ENCODE measurements around the gene ABCD1.

Gene ABCD1

GRCh38 chrX:153776611-153777045, 52.0 kb downstream of the ABCD1 start:
- H2AK5ac ChIP-seq (ENCODE audit: low read length), result no peak overlapping the region
- H4K8ac ChIP-seq (ENCODE audit: low read depth, low read length), result no peak overlapping the region
- H2BK5ac ChIP-seq (ENCODE audit: low read depth, low read length, poor library complexity), result no peak overlapping the region
- no peaks in the 10 kb centered on the region for H3K79me1 ChIP-seq (ENCODE audit: low read length)
- H3K79me2 ChIP-seq (ENCODE audit: control insufficient read depth, insufficient read depth, low read length, poor library complexity), result no peaks in the 10 kb centered on the region
- H2AFZ ChIP-seq (ENCODE audit: insufficient read depth, low read length, poor library complexity), result no peak overlapping the region
- H3K23ac ChIP-seq (ENCODE audit: low read length), result no peak overlapping the region
- no peaks in the 10 kb centered on the region for H3K4me1 ChIP-seq (ENCODE audit: control insufficient read depth in 1 of 2, insufficient read depth in 2 of 2, low read length in 2 of 2)
- no peak overlapping the region for H2BK12ac ChIP-seq (ENCODE audit: low read length)
- H3K27me3 ChIP-seq (ENCODE audit: insufficient read depth, low read length), result no peaks in the 10 kb centered on the region
- no peak overlapping the region for H3K4ac ChIP-seq (ENCODE audit: low read depth, low read length)
- no peak overlapping the region for H3K4me3 ChIP-seq (ENCODE audit: low read depth, low read length)
- H3K14ac ChIP-seq (ENCODE audit: low read length), result no peak overlapping the region
- no peak overlapping the region for H4K12ac ChIP-seq (ENCODE audit: low read depth, low read length)
- no peaks in the 10 kb centered on the region for H3K36me3 ChIP-seq (ENCODE audit: control insufficient read depth in 1 of 2, insufficient read depth in 2 of 2, low read length in 2 of 2)
- peaks cover 3% of the 10 kb centered on the region for H3K9me3 ChIP-seq (ENCODE audit: insufficient read depth, low read depth, low read length)
- no CpG with 5 or more reads among the region's 22 CpGs for WGBS (ENCODE audit: extremely low coverage, insufficient coverage, insufficient read length)
- no peak overlapping the region for H3K18ac ChIP-seq (ENCODE audit: low read length)
- H3K27ac ChIP-seq (ENCODE audit: low read depth, low read length), result no peak overlapping the region
- no peak overlapping the region for H4K91ac ChIP-seq (ENCODE audit: low read depth, low read length)
- no peak overlapping the region for H3K9ac ChIP-seq (ENCODE audit: low read length)
- H3K4me2 ChIP-seq (ENCODE audit: low read length), result no peak overlapping the region
- no peak overlapping the region for H2BK120ac ChIP-seq (ENCODE audit: insufficient read depth, low read length, poor library complexity)
- no peak for DNase-seq

- no peak overlapping the region for H3K27ac ChIP-seq (ENCODE audit: low read depth, low read length)
- H4K12ac ChIP-seq (ENCODE audit: low read depth, low read length), result no peak overlapping the region
- no peak overlapping the region for H3K9ac ChIP-seq (ENCODE audit: low read length)
- no peak overlapping the region for H3K14ac ChIP-seq (ENCODE audit: low read length)
- no peaks in the 10 kb centered on the region for H3K36me3 ChIP-seq (ENCODE audit: control insufficient read depth in 1 of 2, insufficient read depth in 2 of 2, low read length in 2 of 2)
- no peak overlapping the region for H2BK5ac ChIP-seq (ENCODE audit: low read depth, low read length, poor library complexity)
- H3K79me1 ChIP-seq (ENCODE audit: low read length), result no peaks in the 10 kb centered on the region
- H3K4me2 ChIP-seq (ENCODE audit: low read length), result no peak overlapping the region
- no CpG with 5 or more reads among the region's 34 CpGs for WGBS (ENCODE audit: extremely low coverage, insufficient coverage, insufficient read length)
- no peaks in the 10 kb centered on the region for H3K4me1 ChIP-seq (ENCODE audit: control insufficient read depth in 1 of 2, insufficient read depth in 2 of 2, low read length in 2 of 2)
- no peak overlapping the region for H3K4me3 ChIP-seq (ENCODE audit: low read depth, low read length)
- no peak overlapping the region for H2AK5ac ChIP-seq (ENCODE audit: low read length)
- H3K79me2 ChIP-seq (ENCODE audit: control insufficient read depth, insufficient read depth, low read length, poor library complexity), result no peaks in the 10 kb centered on the region
- no peak for DNase-seq
- H3K9me3 ChIP-seq (ENCODE audit: insufficient read depth, low read depth, low read length), result peaks cover 3% of the 10 kb centered on the region
- no peak overlapping the region for H4K8ac ChIP-seq (ENCODE audit: low read depth, low read length)
- H3K4ac ChIP-seq (ENCODE audit: low read depth, low read length), result no peak overlapping the region
- H3K23ac ChIP-seq (ENCODE audit: low read length), result no peak overlapping the region
- H2AFZ ChIP-seq (ENCODE audit: insufficient read depth, low read length, poor library complexity), result no peak overlapping the region
- H3K27me3 ChIP-seq (ENCODE audit: insufficient read depth, low read length), result no peaks in the 10 kb centered on the region
- H3K18ac ChIP-seq (ENCODE audit: low read length), result no peak overlapping the region
- H2BK12ac ChIP-seq (ENCODE audit: low read length), result no peak overlapping the region
- no peak overlapping the region for H4K91ac ChIP-seq (ENCODE audit: low read depth, low read length)
- H2BK120ac ChIP-seq (ENCODE audit: insufficient read depth, low read length, poor library complexity), result no peak overlapping the region
Observed at GRCh38 chrX:153777261-153778090, 52.8 kb downstream of the ABCD1 start.

DNA sequence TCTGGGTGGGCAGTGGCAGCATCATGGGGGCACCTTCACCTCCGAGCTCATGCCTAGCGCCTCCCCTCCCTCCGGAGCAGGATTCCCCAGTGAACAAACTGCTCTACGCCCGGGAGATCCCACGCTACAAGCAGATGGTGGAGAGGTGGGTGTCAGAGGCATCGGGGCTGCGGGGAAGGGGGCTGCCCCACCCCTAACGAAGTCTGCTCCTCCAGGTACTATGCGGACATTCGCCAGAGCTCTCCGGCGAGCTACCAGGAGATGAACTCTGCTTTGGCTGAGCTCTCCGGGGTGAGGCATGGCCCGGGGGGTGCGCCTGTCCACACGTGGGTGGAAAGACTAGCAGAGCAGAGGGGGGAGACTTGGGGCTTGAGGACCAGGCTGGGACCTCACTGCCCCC, 53.5 kb downstream of the ABCD1 start:
- no peak for DNase-seq
- no peak overlapping the region for H2AK5ac ChIP-seq (ENCODE audit: low read length)
- WGBS (ENCODE audit: extremely low coverage, insufficient coverage, insufficient read length), result no CpG with 5 or more reads among the region's 17 CpGs
- H2AFZ ChIP-seq (ENCODE audit: insufficient read depth, low read length, poor library complexity), result no peak overlapping the region
- H3K4ac ChIP-seq (ENCODE audit: low read depth, low read length), result no peak overlapping the region
- no peak overlapping the region for H2BK5ac ChIP-seq (ENCODE audit: low read depth, low read length, poor library complexity)
- H3K27me3 ChIP-seq (ENCODE audit: insufficient read depth, low read length), result no peaks in the 10 kb centered on the region
- H3K4me3 ChIP-seq (ENCODE audit: low read depth, low read length), result no peak overlapping the region
- H3K18ac ChIP-seq (ENCODE audit: low read length), result no peak overlapping the region
- H3K27ac ChIP-seq (ENCODE audit: low read depth, low read length), result no peak overlapping the region
- peaks cover 0 to 1% of the 10 kb centered on the region in 2 experiments for H3K36me3 ChIP-seq (ENCODE audit: control insufficient read depth in 1 of 2, insufficient read depth in 2 of 2, low read length in 2 of 2)
- no peak overlapping the region for H2BK12ac ChIP-seq (ENCODE audit: low read length)
- no peak overlapping the region for H3K23ac ChIP-seq (ENCODE audit: low read length)
- H3K79me2 ChIP-seq (ENCODE audit: control insufficient read depth, insufficient read depth, low read length, poor library complexity), result no peaks in the 10 kb centered on the region
- H3K79me1 ChIP-seq (ENCODE audit: low read length), result no peaks in the 10 kb centered on the region
- no peak overlapping the region for H4K91ac ChIP-seq (ENCODE audit: low read depth, low read length)
- H3K14ac ChIP-seq (ENCODE audit: low read length), result no peak overlapping the region
- no peak overlapping the region for H3K4me2 ChIP-seq (ENCODE audit: low read length)
- H4K8ac ChIP-seq (ENCODE audit: low read depth, low read length), result no peak overlapping the region
- no peak overlapping the region for H3K9ac ChIP-seq (ENCODE audit: low read length)
- no peak overlapping the region for H2BK120ac ChIP-seq (ENCODE audit: insufficient read depth, low read length, poor library complexity)
- peaks cover 3% of the 10 kb centered on the region for H3K9me3 ChIP-seq (ENCODE audit: insufficient read depth, low read depth, low read length)
- no peaks in the 10 kb centered on the region for H3K4me1 ChIP-seq (ENCODE audit: control insufficient read depth in 1 of 2, insufficient read depth in 2 of 2, low read length in 2 of 2)
- H4K12ac ChIP-seq (ENCODE audit: low read depth, low read length), result no peak overlapping the region

DNA sequence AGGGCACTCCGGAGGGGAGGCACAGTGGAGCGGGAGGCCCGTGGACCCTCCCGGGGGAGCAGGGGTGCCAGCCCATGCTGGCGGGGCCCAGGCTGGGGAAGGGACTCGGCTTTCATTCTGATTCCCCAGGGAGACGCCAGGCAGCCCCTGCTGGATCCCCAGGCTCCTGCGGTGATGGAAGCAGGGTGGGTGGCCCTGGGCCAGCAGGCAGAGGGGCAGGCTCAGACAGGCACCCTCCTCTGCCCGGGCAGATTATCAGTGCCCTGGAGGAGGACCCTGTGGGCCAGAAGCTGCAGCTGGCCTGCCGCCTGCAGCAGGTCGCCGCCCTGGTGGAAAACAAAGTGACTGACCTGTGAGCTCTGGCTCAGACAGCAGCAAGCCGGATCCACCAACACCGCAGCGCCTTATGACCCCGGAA, 54.0 kb downstream of the ABCD1 start:
- Histone ChIP-seq H3K18ac (ENCODE audit: low read length) (no peak overlapping the region), H4K8ac (ENCODE audit: low read depth, low read length) (no peak overlapping the region), H3K4ac (ENCODE audit: low read depth, low read length) (no peak overlapping the region), H3K4me2 (ENCODE audit: low read length) (no peak overlapping the region), H3K27ac (ENCODE audit: low read depth, low read length) (no peak overlapping the region), H4K12ac (ENCODE audit: low read depth, low read length) (no peak overlapping the region), H3K79me2 (ENCODE audit: control insufficient read depth, insufficient read depth, low read length, poor library complexity) (no peaks in the 10 kb centered on the region), H2BK5ac (ENCODE audit: low read depth, low read length, poor library complexity) (no peak overlapping the region), H3K27me3 (ENCODE audit: insufficient read depth, low read length) (no peaks in the 10 kb centered on the region), H3K4me3 (ENCODE audit: low read depth, low read length) (no peak overlapping the region), H3K9ac (ENCODE audit: low read length) (no peak overlapping the region), H3K4me1 (ENCODE audit: control insufficient read depth in 1 of 2, insufficient read depth in 2 of 2, low read length in 2 of 2) (no peaks in the 10 kb centered on the region), H3K23ac (ENCODE audit: low read length) (no peak overlapping the region), H2BK12ac (ENCODE audit: low read length) (no peak overlapping the region), H3K9me3 (ENCODE audit: insufficient read depth, low read depth, low read length) (peaks cover 3% of the 10 kb centered on the region), H3K36me3 (ENCODE audit: control insufficient read depth in 1 of 2, insufficient read depth in 2 of 2, low read length in 2 of 2) (peaks cover 3 to 5% of the 10 kb centered on the region in 2 experiments), H4K91ac (ENCODE audit: low read depth, low read length) (no peak overlapping the region), H3K14ac (ENCODE audit: low read length) (no peak overlapping the region), H2AK5ac (ENCODE audit: low read length) (no peak overlapping the region), H2AFZ (ENCODE audit: insufficient read depth, low read length, poor library complexity) (no peak overlapping the region), H3K79me1 (ENCODE audit: low read length) (no peaks in the 10 kb centered on the region), H2BK120ac (ENCODE audit: insufficient read depth, low read length, poor library complexity) (no peak overlapping the region)
- DNase-seq, result no peak
- no CpG with 5 or more reads among the region's 16 CpGs for WGBS (ENCODE audit: extremely low coverage, insufficient coverage, insufficient read length)

Measured in trophoblast cell (in vitro differentiated cells and primary cell).